CD4-positive, alpha-beta T cell treated with Interleukin-17A for 1 hour (primary cell): ENCODE measurements around the gene DLL4.

Source experiments
- DNase-seq: peaks from one replicate; pipeline ENCODE4 v3.0.0-alpha.2; 2020

DLL4 gene

GRCh38 chr15:40927873-40928806 is 1.0 kb upstream of the DLL4 start:
- no peak for DNase-seq

DNA sequence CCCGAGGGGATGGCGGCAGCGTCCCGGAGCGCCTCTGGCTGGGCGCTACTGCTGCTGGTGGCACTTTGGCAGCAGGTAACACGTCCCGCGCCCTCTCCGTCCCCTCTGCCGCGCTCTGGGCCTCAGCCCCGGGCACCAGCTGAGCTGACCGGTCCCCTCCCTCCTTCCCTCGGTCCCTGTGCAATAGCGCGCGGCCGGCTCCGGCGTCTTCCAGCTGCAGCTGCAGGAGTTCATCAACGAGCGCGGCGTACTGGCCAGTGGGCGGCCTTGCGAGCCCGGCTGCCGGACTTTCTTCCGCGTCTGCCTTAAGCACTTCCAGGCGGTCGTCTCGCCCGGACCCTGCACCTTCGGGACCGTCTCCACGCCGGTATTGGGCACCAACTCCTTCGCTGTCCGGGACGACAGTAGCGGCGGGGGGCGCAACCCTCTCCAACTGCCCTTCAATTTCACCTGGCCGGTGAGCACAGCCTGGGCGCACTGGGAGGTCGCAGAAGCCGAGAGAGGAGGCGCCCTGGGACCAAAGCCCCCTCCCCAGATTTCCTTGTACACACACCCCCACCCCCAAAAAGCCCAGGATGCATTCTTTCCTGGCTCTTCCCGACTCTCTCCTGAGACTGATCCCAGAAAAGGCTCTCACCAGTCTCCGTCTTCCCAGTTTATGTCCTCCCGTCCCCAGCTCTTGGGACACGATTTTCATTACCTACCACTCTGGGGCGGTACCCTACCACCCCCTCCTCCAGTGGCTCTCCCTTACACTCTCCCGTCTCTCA is 705 bp downstream of the DLL4 start:
- no peak for DNase-seq

GRCh38 chr15:40930430-40931299 is 1.5 kb downstream of the DLL4 start:
- no peak for DNase-seq

DNA sequence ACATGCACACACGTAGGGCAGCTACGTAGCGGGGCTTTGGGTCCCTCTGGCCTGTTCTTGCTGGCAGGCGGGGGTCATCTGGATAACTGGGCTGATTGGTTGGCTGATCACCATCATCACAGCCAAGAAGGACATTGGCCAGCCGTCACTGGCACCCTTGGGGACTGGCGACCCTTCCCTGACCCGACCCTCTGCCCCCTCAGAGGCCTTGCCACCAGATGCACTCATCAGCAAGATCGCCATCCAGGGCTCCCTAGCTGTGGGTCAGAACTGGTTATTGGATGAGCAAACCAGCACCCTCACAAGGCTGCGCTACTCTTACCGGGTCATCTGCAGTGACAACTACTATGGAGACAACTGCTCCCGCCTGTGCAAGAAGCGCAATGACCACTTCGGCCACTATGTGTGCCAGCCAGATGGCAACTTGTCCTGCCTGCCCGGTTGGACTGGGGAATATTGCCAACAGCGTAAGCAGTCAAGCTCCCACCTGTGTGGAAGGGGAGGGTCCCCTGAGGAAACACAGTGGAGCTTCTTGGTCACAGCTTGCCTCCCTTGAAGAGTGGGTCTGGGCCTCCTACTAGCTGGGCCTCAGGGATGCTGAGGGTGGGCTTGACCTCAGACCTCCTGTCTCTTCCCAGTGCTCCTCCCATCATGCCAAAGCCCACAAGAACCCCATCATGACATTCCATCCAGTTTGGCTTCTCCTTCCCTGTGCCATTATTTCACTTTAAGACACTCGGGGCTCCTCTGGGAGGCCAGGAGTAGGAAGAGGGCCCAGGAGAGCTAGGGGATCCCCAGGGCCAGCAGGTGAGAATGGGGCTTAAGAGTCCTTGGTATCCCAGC is 2.4 kb downstream of the DLL4 start:
- DNase-seq, result no peak

DNA sequence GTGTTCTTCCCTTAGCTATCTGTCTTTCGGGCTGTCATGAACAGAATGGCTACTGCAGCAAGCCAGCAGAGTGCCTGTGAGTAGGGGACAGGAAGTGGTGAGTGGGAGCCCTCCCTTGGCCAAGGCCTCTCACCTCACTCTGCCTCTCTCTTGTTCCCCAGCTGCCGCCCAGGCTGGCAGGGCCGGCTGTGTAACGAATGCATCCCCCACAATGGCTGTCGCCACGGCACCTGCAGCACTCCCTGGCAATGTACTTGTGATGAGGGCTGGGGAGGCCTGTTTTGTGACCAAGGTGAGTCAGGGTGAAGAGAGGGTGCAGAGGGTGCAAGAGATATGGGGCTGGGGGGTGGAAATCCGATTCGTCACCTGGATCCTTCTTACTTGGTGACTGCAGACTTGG is 3.0 kb downstream of the DLL4 start:
- no peak for DNase-seq

GRCh38 chr15:40932649-40933516 is 3.7 kb downstream of the DLL4 start:
- no peak for DNase-seq

- DNase-seq, result no peak
These were observed 4.4 kb downstream of the DLL4 start for GRCh38 chr15:40933517-40933902.

DNA sequence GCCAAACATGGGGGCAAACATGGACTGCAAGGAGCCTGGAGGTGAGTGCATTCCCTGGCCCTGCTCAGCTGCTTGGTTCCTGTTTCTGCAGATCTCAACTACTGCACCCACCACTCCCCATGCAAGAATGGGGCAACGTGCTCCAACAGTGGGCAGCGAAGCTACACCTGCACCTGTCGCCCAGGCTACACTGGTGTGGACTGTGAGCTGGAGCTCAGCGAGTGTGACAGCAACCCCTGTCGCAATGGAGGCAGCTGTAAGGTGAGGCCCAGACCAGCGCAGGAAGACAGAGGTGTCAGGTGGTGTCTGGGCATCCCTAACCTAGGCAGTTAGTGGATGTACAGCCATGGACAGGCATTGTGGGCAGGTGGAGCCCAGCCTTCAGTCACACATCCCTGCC is 5.3 kb downstream of the DLL4 start:
- no peak for DNase-seq

DNA sequence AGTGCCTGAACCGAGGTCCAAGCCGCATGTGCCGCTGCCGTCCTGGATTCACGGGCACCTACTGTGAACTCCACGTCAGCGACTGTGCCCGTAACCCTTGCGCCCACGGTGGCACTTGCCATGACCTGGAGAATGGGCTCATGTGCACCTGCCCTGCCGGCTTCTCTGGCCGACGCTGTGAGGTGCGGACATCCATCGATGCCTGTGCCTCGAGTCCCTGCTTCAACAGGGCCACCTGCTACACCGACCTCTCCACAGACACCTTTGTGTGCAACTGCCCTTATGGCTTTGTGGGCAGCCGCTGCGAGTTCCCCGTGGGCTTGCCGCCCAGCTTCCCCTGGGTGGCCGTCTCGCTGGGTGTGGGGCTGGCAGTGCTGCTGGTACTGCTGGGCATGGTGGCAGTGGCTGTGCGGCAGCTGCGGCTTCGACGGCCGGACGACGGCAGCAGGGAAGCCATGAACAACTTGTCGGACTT is 7.1 kb downstream of the DLL4 start:
- DNase-seq, result no peak

DNA sequence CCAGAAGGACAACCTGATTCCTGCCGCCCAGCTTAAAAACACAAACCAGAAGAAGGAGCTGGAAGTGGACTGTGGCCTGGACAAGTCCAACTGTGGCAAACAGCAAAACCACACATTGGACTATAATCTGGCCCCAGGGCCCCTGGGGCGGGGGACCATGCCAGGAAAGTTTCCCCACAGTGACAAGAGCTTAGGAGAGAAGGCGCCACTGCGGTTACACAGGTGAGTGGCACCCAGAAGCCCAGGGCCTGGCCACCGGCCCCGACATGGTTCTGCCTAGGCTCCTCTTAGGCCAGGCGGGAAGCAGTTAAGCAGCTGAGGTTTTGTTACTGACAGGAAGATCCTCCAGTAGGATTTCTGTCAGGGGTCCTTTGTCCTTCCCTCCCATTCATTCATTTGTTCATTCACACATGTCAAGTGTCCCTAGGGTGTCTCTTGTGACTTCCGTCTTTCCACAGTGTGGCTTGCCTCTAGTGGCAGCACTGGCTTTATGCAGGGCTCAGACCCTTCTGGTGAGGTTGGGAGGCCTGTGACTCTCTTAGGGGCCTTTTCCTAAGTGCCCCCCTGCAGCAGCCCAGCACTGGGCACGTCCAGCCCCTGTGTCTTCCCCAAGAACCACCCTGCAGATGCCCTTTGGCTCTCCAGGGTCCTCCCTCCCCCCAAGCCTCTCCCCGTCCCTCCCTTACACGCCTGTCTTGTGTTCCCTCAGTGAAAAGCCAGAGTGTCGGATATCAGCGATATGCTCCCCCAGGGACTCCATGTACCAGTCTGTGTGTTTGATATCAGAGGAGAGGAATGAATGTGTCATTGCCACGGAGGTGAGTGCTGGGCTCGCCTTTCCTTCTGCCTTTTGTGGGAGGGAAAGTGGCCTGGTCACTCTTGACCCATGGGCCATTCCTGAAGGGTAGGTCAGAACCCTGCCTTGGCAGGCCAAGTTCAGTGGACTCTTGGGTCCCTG is 7.8 kb downstream of the DLL4 start:
- DNase-seq, result no peak

DNA sequence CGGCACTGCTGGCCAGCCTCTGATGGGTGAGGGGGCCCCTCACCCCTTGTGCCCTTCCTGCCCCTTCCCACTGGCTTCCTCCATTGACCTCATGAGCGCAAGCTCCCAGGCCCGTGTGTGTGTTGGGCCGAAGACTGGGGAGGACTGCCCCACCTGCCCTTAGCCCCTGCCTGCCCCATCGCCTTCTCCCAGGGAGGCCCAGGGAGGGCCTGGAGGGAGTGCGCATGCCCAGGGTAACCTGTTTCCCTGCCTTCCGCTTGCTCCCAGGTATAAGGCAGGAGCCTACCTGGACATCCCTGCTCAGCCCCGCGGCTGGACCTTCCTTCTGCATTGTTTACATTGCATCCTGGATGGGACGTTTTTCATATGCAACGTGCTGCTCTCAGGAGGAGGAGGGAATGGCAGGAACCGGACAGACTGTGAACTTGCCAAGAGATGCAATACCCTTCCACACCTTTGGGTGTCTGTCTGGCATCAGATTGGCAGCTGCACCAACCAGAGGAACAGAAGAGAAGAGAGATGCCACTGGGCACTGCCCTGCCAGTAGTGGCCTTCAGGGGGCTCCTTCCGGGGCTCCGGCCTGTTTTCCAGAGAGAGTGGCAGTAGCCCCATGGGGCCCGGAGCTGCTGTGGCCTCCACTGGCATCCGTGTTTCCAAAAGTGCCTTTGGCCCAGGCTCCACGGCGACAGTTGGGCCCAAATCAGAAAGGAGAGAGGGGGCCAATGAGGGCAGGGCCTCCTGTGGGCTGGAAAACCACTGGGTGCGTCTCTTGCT is 8.8 kb downstream of the DLL4 start:
- DNase-seq, result no peak

GRCh38 chr15:40938536-40938870 is 9.4 kb downstream of the DLL4 start:
- no peak for DNase-seq

- DNase-seq, result no peak
These were observed 11.2 kb downstream of the DLL4 start for GRCh38 chr15:40940296-40940801.

GRCh38 chr15:40941068-40941527 is 12.0 kb downstream of the DLL4 start:
- DNase-seq, result no peak

DNA sequence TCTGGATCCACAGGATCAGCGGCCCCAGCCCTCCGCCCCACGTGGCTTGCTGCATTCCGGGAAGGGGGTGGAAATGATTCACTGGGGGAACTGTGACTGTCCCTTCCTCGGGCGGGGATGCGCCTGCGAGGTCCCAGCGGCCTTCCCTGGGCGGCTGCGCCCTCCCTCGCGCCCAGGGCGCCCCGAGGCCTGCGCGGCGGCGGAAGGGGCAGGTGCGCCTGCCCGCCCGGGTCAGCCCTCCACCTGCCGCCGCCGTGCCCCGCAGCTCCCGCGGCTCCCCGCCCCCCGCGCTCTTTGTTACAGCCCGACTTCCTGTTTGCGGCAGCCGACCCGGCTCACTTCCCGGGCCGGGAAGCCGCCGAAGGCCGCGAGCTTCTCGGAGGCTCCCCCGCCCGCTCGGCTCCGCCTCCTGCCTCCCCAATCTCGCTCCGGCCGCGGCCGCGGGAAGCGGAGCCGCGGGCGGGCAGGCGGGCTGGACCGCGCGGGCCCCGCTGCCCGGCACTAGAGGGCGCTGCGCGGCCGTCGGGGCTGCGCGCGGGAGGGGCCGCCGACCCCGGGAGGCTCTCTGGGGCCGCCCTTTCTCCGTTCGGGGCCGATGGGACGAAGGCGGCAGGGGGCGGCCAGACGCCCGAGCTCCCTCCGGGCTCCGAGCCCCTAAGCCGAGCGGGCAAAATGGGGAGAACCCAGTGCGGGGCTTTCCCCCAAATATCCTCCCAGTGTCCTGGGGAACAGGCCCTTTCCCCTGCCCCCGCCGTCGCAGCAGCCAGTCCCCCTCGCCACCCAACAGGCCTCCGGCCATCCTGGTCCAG is 12.6 kb downstream of the DLL4 start:
- peak; percentile 73 for DNase-seq

DNA sequence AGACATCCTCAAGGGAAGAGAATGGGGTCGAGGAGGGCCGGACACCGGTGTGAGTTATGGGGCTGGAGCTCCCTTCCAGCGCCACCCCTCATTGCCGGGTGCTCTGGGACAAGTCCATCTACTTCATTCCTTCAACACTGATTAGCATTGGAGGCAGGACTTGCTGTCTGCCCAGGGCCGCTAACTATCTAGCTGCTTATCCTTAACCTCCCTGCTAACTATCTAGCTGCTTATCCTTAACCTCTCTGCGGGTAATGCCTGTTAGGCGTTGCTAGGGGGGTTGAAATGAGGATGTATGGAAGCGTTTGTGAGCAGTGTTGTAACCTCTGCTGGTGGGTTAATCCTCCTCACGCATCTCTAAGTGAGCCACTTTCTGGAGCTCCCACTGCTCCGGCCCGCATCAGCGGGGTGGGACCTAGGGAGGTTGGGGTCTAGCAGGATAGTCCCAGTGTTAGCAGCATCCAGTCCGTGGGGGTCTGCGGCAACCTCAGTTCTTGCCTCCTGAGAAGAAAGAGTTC is 13.3 kb downstream of the DLL4 start:
- DNase-seq, result no peak

- DNase-seq, result no peak
These were observed 13.7 kb downstream of the DLL4 start for GRCh38 chr15:40942878-40943277.
